D341Med (cell line): ENCODE measurements around the gene SESTD1.
"Not testable (repeated sequence)": the region's sequence is repeated elsewhere in the genome, so short reads cannot be mapped to it uniquely, and the experiment has no call there.

Source experiments
- DNase-seq: peaks from one replicate; pipeline ENCODE4 v3.0.0; 2012; ENCODE audit warnings: low spot score

The SESTD1 gene

GRCh38 chr2:179239195-179239594 is 25.4 kb downstream of the SESTD1 start:
- no peak for DNase-seq

GRCh38 chr2:179238027-179238426 is 26.6 kb downstream of the SESTD1 start:
- no peak for DNase-seq

GRCh38 chr2:179237209-179237946 is 27.3 kb downstream of the SESTD1 start:
- no peak for DNase-seq

GRCh38 chr2:179235463-179236108 is 29.0 kb downstream of the SESTD1 start:
- no peak for DNase-seq

GRCh38 chr2:179234658-179235240 is 29.9 kb downstream of the SESTD1 start:
- no peak for DNase-seq

- DNase-seq, result no peak
Observed at GRCh38 chr2:179233626-179234430, 30.8 kb downstream of the SESTD1 start.

- no peak for DNase-seq
Observed at GRCh38 chr2:179233083-179233490, 31.5 kb downstream of the SESTD1 start.

- DNase-seq, result no peak
Observed at GRCh38 chr2:179226961-179227259, 37.7 kb downstream of the SESTD1 start.

GRCh38 chr2:179226203-179226960 is 38.2 kb downstream of the SESTD1 start:
- DNase-seq, result no peak

- no peak for DNase-seq
Observed at GRCh38 chr2:179224361-179224760, 40.3 kb downstream of the SESTD1 start.

- DNase-seq, result no peak
Observed at GRCh38 chr2:179222076-179222475, 42.6 kb downstream of the SESTD1 start.

GRCh38 chr2:179218848-179219594 is 45.6 kb downstream of the SESTD1 start:
- peak; percentile 67 for DNase-seq

- not testable (repeated sequence) for DNase-seq
Observed at GRCh38 chr2:179214671-179215070, 50.0 kb downstream of the SESTD1 start.

- no peak for DNase-seq
Observed at GRCh38 chr2:179211355-179211754, 53.3 kb downstream of the SESTD1 start.

- not testable (repeated sequence) for DNase-seq
Observed at GRCh38 chr2:179208277-179208676, 56.4 kb downstream of the SESTD1 start.

- DNase-seq, result no peak
Observed at GRCh38 chr2:179207047-179207446, 57.6 kb downstream of the SESTD1 start.

GRCh38 chr2:179201869-179202268 is 62.8 kb downstream of the SESTD1 start:
- no peak for DNase-seq

- DNase-seq, result not testable (repeated sequence)
Observed at GRCh38 chr2:179195926-179196590, 68.6 kb downstream of the SESTD1 start.

- no peak for DNase-seq
Observed at GRCh38 chr2:179195141-179195540, 69.5 kb downstream of the SESTD1 start.

GRCh38 chr2:179193759-179194394 is 70.8 kb downstream of the SESTD1 start:
- no peak for DNase-seq
